C1 segment of cervical spinal cord (tissue), 14 donors: Measurements from ENCODE around the gene E2F1.
A peak's percentile ranks its signal among the peaks of the same experiment; 100 is the strongest.
"Not testable (repeated sequence)": the region's sequence is repeated elsewhere in the genome, so short reads cannot be mapped to it uniquely, and the experiment has no call there.

Source experiments
- DNase-seq, 14 donors: peaks; one replicate each; lab custom pipeline; 2025; lab: John Stamatoyannopoulos, UW

The E2F1 gene

GRCh38 chr20:33658929-33659328 is 27.3 kb downstream of the E2F1 start:
- no peak for DNase-seq

- DNase-seq, result no peak
Observed at GRCh38 chr20:33658510-33658909, 27.7 kb downstream of the E2F1 start.

GRCh38 chr20:33657704-33658095 is 28.5 kb downstream of the E2F1 start:
- no peak for DNase-seq

- no peak for DNase-seq
Observed at GRCh38 chr20:33656783-33657703, 29.1 kb downstream of the E2F1 start.

- DNase-seq, result no peak
Observed at GRCh38 chr20:33656010-33656782, 30.0 kb downstream of the E2F1 start.

- no peak for DNase-seq
Observed at GRCh38 chr20:33655164-33655563, 31.0 kb downstream of the E2F1 start.

GRCh38 chr20:33654680-33655161 is 31.5 kb downstream of the E2F1 start:
- DNase-seq, result no peak

GRCh38 chr20:33653900-33654596 is 32.1 kb downstream of the E2F1 start:
- peak in 1 of 14 donors; percentile 19 for DNase-seq

- peak in 11 of 14 donors; percentile 8 to 62 (median 31) for DNase-seq
Observed at GRCh38 chr20:33653218-33653899, 32.8 kb downstream of the E2F1 start.

GRCh38 chr20:33651562-33652048 is 34.6 kb downstream of the E2F1 start:
- no peak for DNase-seq

- no peak for DNase-seq
Observed at GRCh38 chr20:33650753-33651561, 35.2 kb downstream of the E2F1 start.

- no peak for DNase-seq
Observed at GRCh38 chr20:33650111-33650752, 36.0 kb downstream of the E2F1 start.

- peak in 8 of 14 donors; percentile 14 to 49 (median 22) for DNase-seq
Observed at GRCh38 chr20:33649201-33649681, 36.9 kb downstream of the E2F1 start.

- DNase-seq, result no peak
Observed at GRCh38 chr20:33648396-33649004, 37.7 kb downstream of the E2F1 start.

- DNase-seq, result peak in 1 of 14 donors; percentile 22
Observed at GRCh38 chr20:33647603-33648395, 38.4 kb downstream of the E2F1 start.

- DNase-seq, result not testable (repeated sequence)
Observed at GRCh38 chr20:33646959-33647602, 39.1 kb downstream of the E2F1 start.

- no peak for DNase-seq
Observed at GRCh38 chr20:33646191-33646590, 40.0 kb downstream of the E2F1 start.

GRCh38 chr20:33645396-33645795 is 40.8 kb downstream of the E2F1 start:
- no peak for DNase-seq
